GM12874 (cell line): Measurements from ENCODE around the gene SFTA2.

Source experiments
- TF ChIP-seq, protein P1 (sequence below): IDR thresholded peaks from 2 replicates; pipeline ENCODE4 v1.5.1; 2011; ENCODE audit warnings: low read depth, mild to moderate bottlenecking, control low read depth, low read length, moderate library complexity; ENCODE audit not compliant: insufficient read depth

SFTA2 gene

DNA sequence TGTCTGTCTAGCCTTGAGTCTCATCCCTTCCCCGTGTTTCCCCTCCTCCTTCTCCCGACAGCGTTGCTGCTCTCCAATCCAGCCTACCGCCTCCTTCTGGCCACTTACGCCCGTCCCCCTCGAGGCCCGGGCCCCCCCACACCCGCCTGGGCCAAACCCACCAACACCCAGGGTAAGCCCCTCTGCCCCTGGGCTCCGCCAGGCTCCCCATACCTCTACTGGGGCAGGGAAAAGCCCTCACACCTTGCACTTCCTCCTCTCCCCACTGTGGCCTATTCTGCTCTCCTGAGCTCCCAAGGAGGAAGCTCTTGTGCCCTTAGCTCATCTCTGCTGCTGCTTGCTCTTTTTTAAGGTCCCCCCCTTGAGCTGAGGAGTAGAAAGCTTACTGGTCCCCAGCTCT is 36.6 kb downstream of the SFTA2 start:
- TF ChIP-seq, protein P1, sequence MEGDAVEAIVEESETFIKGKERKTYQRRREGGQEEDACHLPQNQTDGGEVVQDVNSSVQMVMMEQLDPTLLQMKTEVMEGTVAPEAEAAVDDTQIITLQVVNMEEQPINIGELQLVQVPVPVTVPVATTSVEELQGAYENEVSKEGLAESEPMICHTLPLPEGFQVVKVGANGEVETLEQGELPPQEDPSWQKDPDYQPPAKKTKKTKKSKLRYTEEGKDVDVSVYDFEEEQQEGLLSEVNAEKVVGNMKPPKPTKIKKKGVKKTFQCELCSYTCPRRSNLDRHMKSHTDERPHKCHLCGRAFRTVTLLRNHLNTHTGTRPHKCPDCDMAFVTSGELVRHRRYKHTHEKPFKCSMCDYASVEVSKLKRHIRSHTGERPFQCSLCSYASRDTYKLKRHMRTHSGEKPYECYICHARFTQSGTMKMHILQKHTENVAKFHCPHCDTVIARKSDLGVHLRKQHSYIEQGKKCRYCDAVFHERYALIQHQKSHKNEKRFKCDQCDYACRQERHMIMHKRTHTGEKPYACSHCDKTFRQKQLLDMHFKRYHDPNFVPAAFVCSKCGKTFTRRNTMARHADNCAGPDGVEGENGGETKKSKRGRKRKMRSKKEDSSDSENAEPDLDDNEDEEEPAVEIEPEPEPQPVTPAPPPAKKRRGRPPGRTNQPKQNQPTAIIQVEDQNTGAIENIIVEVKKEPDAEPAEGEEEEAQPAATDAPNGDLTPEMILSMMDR = no peak

DNA sequence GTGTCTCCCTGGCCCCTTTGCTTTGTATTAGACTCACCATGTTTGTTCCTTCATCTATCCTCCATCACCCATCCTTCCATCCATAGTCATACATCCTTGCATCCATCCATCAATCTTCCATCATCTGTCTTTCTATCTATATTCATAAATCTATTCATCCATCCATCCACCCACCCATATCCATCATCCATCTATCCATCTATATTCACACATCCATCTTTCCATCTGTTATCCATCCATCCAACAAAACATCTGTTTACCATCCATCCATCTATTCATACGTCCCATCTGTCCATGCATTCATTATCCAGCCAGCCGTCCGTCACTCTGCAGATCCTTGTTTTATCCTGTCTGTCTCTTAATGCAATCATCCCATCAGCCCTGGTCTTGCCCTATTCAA is 37.0 kb downstream of the SFTA2 start:
- TF ChIP-seq, protein P1 = no peak

DNA sequence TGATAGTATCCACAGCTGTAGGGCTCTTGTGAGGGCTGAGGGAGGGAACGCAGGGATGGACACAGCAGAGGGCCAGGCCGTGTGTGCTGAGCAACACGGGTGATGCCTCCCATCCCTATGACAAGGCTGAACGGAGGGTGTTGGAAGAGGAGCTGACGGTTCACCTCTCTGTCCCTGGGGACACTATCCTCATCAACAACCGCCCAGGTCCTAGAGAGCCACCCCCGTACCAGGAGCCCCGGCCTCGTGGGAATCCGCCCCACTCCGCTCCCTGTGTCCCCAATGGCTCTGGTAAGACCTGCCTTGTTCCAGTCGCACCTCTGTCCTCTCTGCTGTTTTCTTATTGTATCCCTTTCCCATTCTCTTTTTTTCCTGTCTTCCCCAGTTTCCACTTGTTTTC is 37.6 kb downstream of the SFTA2 start:
- TF ChIP-seq, protein P1 = no peak

DNA sequence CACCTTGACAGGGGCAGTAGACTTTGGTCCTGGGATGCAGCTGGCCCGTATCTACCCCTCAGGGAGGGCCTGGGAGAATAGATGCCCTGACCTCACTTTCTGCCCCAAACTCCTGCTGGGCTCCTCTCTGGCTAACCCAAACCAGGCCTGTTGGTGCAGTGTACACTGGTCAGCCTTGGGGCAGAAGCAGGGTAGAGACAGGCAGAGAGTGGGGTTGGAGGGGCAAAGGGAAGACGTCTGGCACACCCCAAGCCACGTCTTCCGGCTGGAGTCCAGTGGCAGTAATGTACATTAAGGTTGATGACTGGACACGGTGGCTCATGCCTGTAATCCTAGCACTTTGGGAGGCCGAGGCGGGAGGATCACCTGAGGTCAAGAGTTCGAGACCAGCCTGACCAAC is 38.3 kb downstream of the SFTA2 start:
- TF ChIP-seq, protein P1 = no peak

DNA sequence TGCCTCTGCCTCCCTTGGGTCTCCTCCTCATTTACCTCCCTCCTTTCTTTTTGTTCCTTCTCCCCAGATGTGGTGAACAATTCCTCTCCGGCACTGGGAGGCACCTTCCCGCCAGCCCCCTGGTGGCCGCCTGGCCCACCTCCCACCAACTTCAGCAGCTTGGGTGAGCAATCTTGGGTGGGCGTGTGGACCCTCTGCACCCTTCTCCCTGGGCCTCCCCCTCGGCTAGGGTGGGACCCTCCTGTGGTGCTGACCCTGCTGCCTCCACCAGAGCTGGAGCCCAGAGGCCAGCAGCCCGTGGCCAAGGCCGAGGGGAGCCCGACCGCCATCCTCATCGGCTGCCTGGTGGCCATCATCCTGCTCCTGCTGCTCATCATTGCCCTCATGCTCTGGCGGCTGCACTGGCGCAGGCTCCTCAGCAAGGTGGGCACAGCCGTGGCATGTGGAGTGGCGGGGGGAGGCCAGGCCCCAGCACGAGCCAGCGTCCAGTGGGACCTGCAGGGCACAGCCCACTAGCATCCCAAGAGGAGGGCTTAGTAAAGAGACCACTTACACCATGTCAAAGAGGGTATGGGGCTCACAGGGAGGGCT is 38.9 kb downstream of the SFTA2 start:
- TF ChIP-seq, protein P1 = no peak

DNA sequence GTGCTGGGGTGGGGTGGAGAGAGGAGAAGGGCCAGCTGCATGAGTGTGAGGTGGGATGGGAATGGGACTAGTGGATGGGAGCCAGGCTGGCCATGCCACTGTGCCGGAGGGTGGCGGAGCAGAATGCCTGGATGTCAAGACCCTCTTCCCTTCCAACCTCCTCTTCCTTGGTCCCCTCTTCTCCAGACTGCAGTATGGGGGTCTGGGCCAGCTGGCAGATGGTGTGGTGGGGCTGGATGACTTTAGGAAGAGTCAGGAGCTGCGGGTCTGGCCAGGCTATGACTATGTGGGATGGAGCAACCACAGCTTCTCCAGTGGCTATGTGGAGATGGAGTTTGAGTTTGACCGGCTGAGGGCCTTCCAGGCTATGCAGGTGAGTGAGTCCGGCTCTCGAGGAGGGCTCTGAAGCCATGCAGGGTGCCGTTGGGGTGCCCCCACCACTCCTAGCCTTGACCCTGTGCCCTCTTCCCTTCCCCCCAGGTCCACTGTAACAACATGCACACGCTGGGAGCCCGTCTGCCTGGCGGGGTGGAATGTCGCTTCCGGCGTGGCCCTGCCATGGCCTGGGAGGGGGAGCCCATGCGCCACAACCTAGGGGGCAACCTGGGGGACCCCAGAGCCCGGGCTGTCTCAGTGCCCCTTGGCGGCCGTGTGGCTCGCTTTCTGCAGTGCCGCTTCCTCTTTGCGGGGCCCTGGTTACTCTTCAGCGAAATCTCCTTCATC is 40.0 kb downstream of the SFTA2 start:
- TF ChIP-seq, protein P1 = no peak

DNA sequence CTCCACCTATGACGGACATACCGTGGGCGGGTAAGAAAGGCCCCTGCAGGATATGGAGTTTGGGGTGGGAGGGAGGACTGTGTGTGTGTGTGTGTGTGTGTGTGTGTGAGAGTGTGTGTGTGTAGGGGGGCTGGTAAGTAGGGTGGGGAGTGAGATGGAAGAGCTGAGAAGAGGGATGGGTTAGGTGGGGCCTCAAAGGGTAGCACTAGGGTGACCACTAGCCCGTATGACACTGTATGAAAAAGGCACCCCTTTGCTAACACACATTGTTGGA is 40.6 kb downstream of the SFTA2 start:
- TF ChIP-seq, protein P1 = no peak
